Measurements from ENCODE around the gene SLC15A4.
"Not testable (repeated sequence)": the region's sequence is repeated elsewhere in the genome, so short reads cannot be mapped to it uniquely, and the experiment has no call there.

SLC15A4 gene

GRCh38 chr12:128844031-128844635, 20.4 kb upstream of the SLC15A4 start:
- DNase-seq (ENCODE audit: low spot score): no peak

- no peak for DNase-seq (ENCODE audit: low spot score)
Measured at GRCh38 chr12:128843538-128843937, 19.8 kb upstream of the SLC15A4 start.

- DNase-seq (ENCODE audit: low spot score): no peak
Measured at GRCh38 chr12:128842579-128842978, 18.8 kb upstream of the SLC15A4 start.

- no peak for DNase-seq (ENCODE audit: low spot score)
Measured at GRCh38 chr12:128840862-128841468, 17.2 kb upstream of the SLC15A4 start.

GRCh38 chr12:128839885-128840284, 16.1 kb upstream of the SLC15A4 start:
- not testable (repeated sequence) for DNase-seq (ENCODE audit: low spot score)

GRCh38 chr12:128833418-128833817, 9.7 kb upstream of the SLC15A4 start:
- no peak for DNase-seq (ENCODE audit: low spot score)

- DNase-seq (ENCODE audit: low spot score): no peak
Measured at GRCh38 chr12:128830505-128830893, 6.7 kb upstream of the SLC15A4 start.

GRCh38 chr12:128829861-128830504, 6.2 kb upstream of the SLC15A4 start:
- no peak for DNase-seq (ENCODE audit: low spot score)

- no peak for DNase-seq (ENCODE audit: low spot score)
Measured at GRCh38 chr12:128827724-128828123, 4.0 kb upstream of the SLC15A4 start.

- no peak for DNase-seq (ENCODE audit: low spot score)
Measured at GRCh38 chr12:128825835-128826234, 2.1 kb upstream of the SLC15A4 start.

GRCh38 chr12:128823216-128823915, 392 bp downstream of the SLC15A4 start:
- DNase-seq (ENCODE audit: low spot score): no peak

GRCh38 chr12:128820723-128821432, 2.9 kb downstream of the SLC15A4 start:
- DNase-seq (ENCODE audit: low spot score): no peak

GRCh38 chr12:128820253-128820652, 3.5 kb downstream of the SLC15A4 start:
- no peak for DNase-seq (ENCODE audit: low spot score)

- no peak for DNase-seq (ENCODE audit: low spot score)
Measured at GRCh38 chr12:128819293-128820144, 4.2 kb downstream of the SLC15A4 start.

GRCh38 chr12:128818065-128819022, 5.4 kb downstream of the SLC15A4 start:
- peak; percentile 53 for DNase-seq (ENCODE audit: low spot score)

GRCh38 chr12:128817111-128818015, 6.4 kb downstream of the SLC15A4 start:
- DNase-seq (ENCODE audit: low spot score): peak; percentile 73

- DNase-seq (ENCODE audit: low spot score): no peak
Measured at GRCh38 chr12:128816643-128816920, 7.2 kb downstream of the SLC15A4 start.

- no peak for DNase-seq (ENCODE audit: low spot score)
Measured at GRCh38 chr12:128815779-128816642, 7.7 kb downstream of the SLC15A4 start.
